Left colon (tissue), 2 donors: ENCODE measurements around the gene ZNF71. TPM values are rescaled to one million over a fixed set of nuclear protein-coding genes. Genes with fewer than 3 reads are reported as not detected.

Experiments
- ATAC-seq: fragments of 200-7000 bp; cut with Tn5 transposase; one replicate; pipeline ENCODE4 v1.9.1; 2020; ENCODE audit warnings: mild to moderate bottlenecking, moderate library complexity
- DNase-seq, 2 donors: peaks; one replicate each; pipeline ENCODE4 v3.0.0-alpha.2; 2020
- intact Hi-C, 2 donors: fragments of 100-400 bp; cut with DNase I in 1 of 2; cut with micrococcal nuclease in 1 of 2; formaldehyde crosslinking; loops; one replicate each; pipeline versions ENCODE4 v1.11.2 to v1.14.0; 2022; cut with DNase I, micrococcal nuclease
- total RNA-seq, 2 donors: library from RNA; stranded (reverse); fragmentation: NEBNext Ultra II Directional; extraction: Animal tissue kit (Norgen Biotek cat#: 25700); gene quantifications; one replicate each; pipeline ENCODE4 v1.2.1, GENCODE V29; 2021
- donor health status: DM: no; HTN: no; CAD: no.
- donor health status: DM: yes; HTN: yes; CAD: no.

Gene ZNF71
- total RNA-seq, 2 donors from 2014 or later: 2.1 to 3.8 TPM

- ATAC-seq (no peak), DNase-seq (no peak)
- intact Hi-C loops: no loop called here
These were observed 18.5 kb downstream of the ZNF71 start for GRCh38 chr19:56613639-56614038.

GRCh38 chr19:56617531-56617930, 22.4 kb downstream of the ZNF71 start:
- intact Hi-C loops: no loop called here
- DNase-seq: no peak

GRCh38 chr19:56619121-56619520, 24.0 kb downstream of the ZNF71 start:
- intact Hi-C loops: no loop called here
- ATAC-seq (no peak), DNase-seq (no peak)

More at GRCh38 chr19:56617531-56617930, 22.4 kb downstream of the ZNF71 start:
- no peak for ATAC-seq

GRCh38 chr19:56622374-56622773, 27.3 kb downstream of the ZNF71 start:
- intact Hi-C loops: no loop called here

GRCh38 chr19:56623006-56623405, 27.9 kb downstream of the ZNF71 start:
- intact Hi-C loops: no loop called here
- ATAC-seq: no peak

More at GRCh38 chr19:56622374-56622773, 27.3 kb downstream of the ZNF71 start:
- ATAC-seq: no peak
- DNase-seq: no peak

GRCh38 chr19:56625708-56626107, 30.6 kb downstream of the ZNF71 start:
- DNase-seq: no peak
- ATAC-seq: no peak
- intact Hi-C loops: no loop called here

More at GRCh38 chr19:56623006-56623405, 27.9 kb downstream of the ZNF71 start:
- DNase-seq: no peak

- no peak for ATAC-seq
These were observed 37.9 kb downstream of the ZNF71 start for GRCh38 chr19:56633021-56633420.

GRCh38 chr19:56637976-56638555, 43.0 kb downstream of the ZNF71 start:
- intact Hi-C loops: no loop called here
- DNase-seq (peak; percentile 35 to 47), ATAC-seq (no peak)

More at GRCh38 chr19:56633021-56633420, 37.9 kb downstream of the ZNF71 start:
- intact Hi-C loops: no loop called here
- no peak for DNase-seq

- ATAC-seq: no peak
- intact Hi-C loops: no loop called here
- DNase-seq: no peak
These were observed 44.1 kb downstream of the ZNF71 start for GRCh38 chr19:56639217-56639616.

GRCh38 chr19:56642711-56643459, 47.8 kb downstream of the ZNF71 start, which contains the start of gene SMIM17:
SMIM17 (plus strand) TSS chr19:56643159; CDS start chr19:56645668, 2,509 bp downstream.
- ATAC-seq (no peak), DNase-seq (no peak)
- intact Hi-C loops: no loop called here

GRCh38 chr19:56643460-56643955, 48.4 kb downstream of the ZNF71 start:
- no peak for ATAC-seq
- intact Hi-C loops: no loop called here
- DNase-seq: no peak

- ATAC-seq (no peak), DNase-seq (no peak)
- intact Hi-C loops: no loop called here
These were observed 59.0 kb downstream of the ZNF71 start for GRCh38 chr19:56654151-56654550.

- DNase-seq (no peak), ATAC-seq (no peak)
- intact Hi-C loops: no loop called here
These were observed 65.4 kb downstream of the ZNF71 start for GRCh38 chr19:56660381-56661107.

- DNase-seq: no peak
- intact Hi-C loops: no loop called here
- ATAC-seq: no peak
These were observed 66.1 kb downstream of the ZNF71 start for GRCh38 chr19:56661248-56661647.

GRCh38 chr19:56663931-56664500, 68.9 kb downstream of the ZNF71 start:
- intact Hi-C loops: no loop called here
- ATAC-seq (no peak), DNase-seq (no peak)

- ATAC-seq: no peak
- DNase-seq: no peak
- intact Hi-C loops: no loop called here
These were observed 69.4 kb downstream of the ZNF71 start for GRCh38 chr19:56664511-56664910.

- DNase-seq (no peak), ATAC-seq (no peak)
- intact Hi-C loops: no loop called here
These were observed 72.3 kb downstream of the ZNF71 start for GRCh38 chr19:56667311-56667870.

- no peak for ATAC-seq
- intact Hi-C loops: no loop called here
- no peak for DNase-seq
These were observed 73.6 kb downstream of the ZNF71 start for GRCh38 chr19:56668676-56669075.

GRCh38 chr19:56670401-56670960, 75.4 kb downstream of the ZNF71 start:
- intact Hi-C loops: no loop called here
- ATAC-seq (no peak), DNase-seq (no peak)
